Fibroblast of lung (primary cell): ENCODE results near the gene TCHHL1.

Experiments used
- CTCF ChIP-seq, 2 donors: IDR thresholded peaks in 1 of 2; conservative IDR thresholded peaks in 1 of 2; 1 replicate in 1 of 2; 2 replicates in 1 of 2; pipeline ENCODE4 v1.5.1; 2011 to 2012; ENCODE audit warnings: low read length in 2 of 2, control low read depth in 1 of 2, inconsistent platforms in 1 of 2, low read depth in 1 of 2, mild to moderate bottlenecking in 1 of 2
- EZH2 ChIP-seq: IDR thresholded peaks from 2 replicates; pipeline ENCODE4 v1.5.1; 2012; ENCODE audit warnings: low read length, control low read depth, mild to moderate bottlenecking; ENCODE audit errors: missing control alignments

- TF ChIP-seq CTCF (conservative IDR thresholded peaks at IDR 0.05 in 1 of 2, IDR thresholded peaks at IDR 0.05 in 1 of 2; ENCODE audit: low read depth in 1 of 2, low read length in 2 of 2) (no peak), EZH2 (no peak)
Measured at GRCh38 chr1:152038871-152039270, 50.0 kb downstream of the TCHHL1 start.
